Pancreas (tissue), 10 donors: ENCODE measurements around the gene TNS3. TPM values are rescaled to one million over a fixed set of nuclear protein-coding genes. Genes with fewer than 3 reads are reported as not detected.
A peak's percentile ranks its signal among the peaks of the same experiment; 100 is the strongest.

Experiments
- ATAC-seq, 4 donors: fragments of 200-7000 bp; cut with Tn5 transposase; one replicate each; pipeline versions ENCODE4 v1.8.0 to v1.9.1; 2020; ENCODE audit warnings: mild to moderate bottlenecking in 4 of 4, moderate library complexity in 4 of 4
- DNase-seq, 6 donors: peaks; one replicate each; pipeline ENCODE4 v3.0.0-alpha.2; 2020
- FAIRE-seq: peaks from 2 replicates; lab custom pipeline; 2012; peaks lifted over from hg19 to GRCh38; lab: Jason Lieb, UNC
- H3K27ac ChIP-seq, 4 donors: fragments of 200-600 bp; sonication (generic); 1 replicate in 3 of 4; 2 replicates in 1 of 4; pipeline versions ENCODE4 v1.5.0 to v1.8.0; 2020
- H3K27me3 ChIP-seq, 4 donors: fragments of 200-600 bp; one replicate each; pipeline ENCODE4 v1.8.0; 2021
- H3K36me3 ChIP-seq, 3 donors: fragments of 200-600 bp; sonication (generic) in 1 of 3; one replicate each; pipeline versions ENCODE4 v1.5.0 to v1.8.0; 2020 to 2021
- H3K4me1 ChIP-seq, 3 donors: fragments of 200-600 bp; one replicate each; pipeline ENCODE4 v1.8.0; 2021
- H3K4me3 ChIP-seq, 4 donors: fragments of 200-600 bp; sonication (generic) in 2 of 4; one replicate each; pipeline versions ENCODE4 v1.5.0 to v1.8.0; 2020 to 2021
- H3K9me3 ChIP-seq, 4 donors: fragments of 200-600 bp; one replicate each; pipeline ENCODE4 v1.8.0; 2021
- CTCF ChIP-seq, 4 donors: fragments of 200-600 bp; sonication (generic) in 3 of 4; IDR thresholded peaks; one replicate each; pipeline versions ENCODE4 v1.5.0 to v1.8.0; 2021; ENCODE audit warnings: antibody characterized with exemption in 4 of 4
- WGBS, 2 donors: extraction: QIAGEN DNeasy Blood & Tissue Kit; methylation state at CpG; one replicate each; pipeline ENCODE4 v1.1.7; 2013; 5-methylcytosine and 5-hydroxymethylcytosine counted together
- intact Hi-C, 3 donors: fragments of 100-400 bp; cut with DNase I; formaldehyde crosslinking; loops; one replicate each; pipeline versions ENCODE4 v1.11.1 to v1.14.2; 2022
- polyA plus RNA-seq, 2 donors: library from polyadenylated mRNA; stranded (reverse); fragments of 200-250 nt; gene quantifications; one replicate each; pipeline ENCODE4 v1.2.3, GENCODE V29; 2013
- total RNA-seq, 6 donors: library from RNA; stranded (reverse); fragmentation: NEBNext Ultra II Directional in 4 of 6; extraction: Animal tissue kit (Norgen Biotek cat#: 25700) in 4 of 6; gene quantifications; one replicate each; pipeline versions ENCODE4 v1.2.1 to v1.2.4, GENCODE V29; 2021 to 2023
- donor health status: healthy with polysubstance abuse.
- donor health status: DM: no; HTN: no; CAD: no; lungs with moderate emphysema.
- donor health status: DM: no; HTN: no; CAD: no.
- donor health status: control.
- donor health status: control.
- donor health status: Bipolar disorder and iron deficiency.
- donor health status: DM: yes; HTN: yes; CAD: no.
- donor health status: DM: no; HTN: no; CAD: no.
- donor health status: DM: no; HTN: no; CAD: no.
- donor health status: DM: yes; HTN: yes; CAD: no.

Gene TNS3
- total and polyA plus RNA-seq, 8 donors = 28.0 to 125 (median 91.2) TPM

- Histone ChIP-seq H3K27ac (peak overlapping the region in 3 of 4 donors; percentile 1 to 59 (median 22)), H3K9me3 (no peaks in the 10 kb centered on the region), H3K4me1 (peaks cover 24 to 46% (median 29%) of the 10 kb centered on the region in 3 donors), H3K4me3 (no peak overlapping the region), H3K27me3 (no peaks in the 10 kb centered on the region), H3K36me3 (no peaks in the 10 kb centered on the region)
- intact Hi-C loops = no loop called here
- FAIRE-seq = no peak
- no peak for DNase-seq
- WGBS, 2 donors = 65 to 69% methylated on average over 12 of the region's 12 CpGs
- ATAC-seq = peak in 2 of 4 donors; percentile 4 to 14
- TF ChIP-seq CTCF (IDR thresholded peaks at IDR 0.05) = no peak
Observed at GRCh38 chr7:47488201-47488968, 93.5 kb downstream of the TNS3 start.

GRCh38 chr7:47485640-47486435, 96.1 kb downstream of the TNS3 start:
- H3K4me3 ChIP-seq = no peak overlapping the region
- H3K27me3 ChIP-seq = no peaks in the 10 kb centered on the region
- intact Hi-C loops = no loop called here
- peak; percentile 83 to 93 (median 88) for ATAC-seq
- peak in 5 of 6 donors; percentile 88 to 96 (median 90) for DNase-seq
- TF ChIP-seq CTCF (IDR thresholded peaks at IDR 0.05) = no peak
- peaks cover 43 to 68% (median 49%) of the 10 kb centered on the region in 3 donors for H3K4me1 ChIP-seq
- no peaks in the 10 kb centered on the region for H3K9me3 ChIP-seq
- WGBS, 2 donors = 44 to 46% methylated on average over 9 of the region's 9 CpGs
- H3K36me3 ChIP-seq = no peaks in the 10 kb centered on the region
- peak overlapping the region; percentile 82 to 85 (median 84) for H3K27ac ChIP-seq
- FAIRE-seq = no peak

GRCh38 chr7:47484923-47485639, 96.8 kb downstream of the TNS3 start:
- intact Hi-C loops = no loop called here
- Histone ChIP-seq H3K4me1 (peaks cover 51 to 76% (median 56%) of the 10 kb centered on the region in 3 donors), H3K27ac (peak overlapping the region; percentile 82 to 85 (median 84)), H3K4me3 (no peak overlapping the region), H3K9me3 (no peaks in the 10 kb centered on the region), H3K27me3 (no peaks in the 10 kb centered on the region), H3K36me3 (no peaks in the 10 kb centered on the region)
- TF ChIP-seq CTCF (IDR thresholded peaks at IDR 0.05) = no peak
- DNase-seq (peak in 1 of 6 donors; percentile 44), ATAC-seq (peak; percentile 2 to 12 (median 9)), FAIRE-seq (no peak)
- 58 to 64% methylated on average over 17 of the region's 17 CpGs for WGBS, 2 donors

- no peak for FAIRE-seq
- Histone ChIP-seq H3K36me3 (no peaks in the 10 kb centered on the region), H3K4me1 (peaks cover 54 to 82% (median 60%) of the 10 kb centered on the region in 3 donors), H3K4me3 (no peak overlapping the region), H3K9me3 (no peaks in the 10 kb centered on the region), H3K27me3 (no peaks in the 10 kb centered on the region), H3K27ac (peak overlapping the region; percentile 82 to 85 (median 84))
- DNase-seq = no peak
- ATAC-seq = no peak
- WGBS, 2 donors = 92% methylated on average over 7 of the region's 7 CpGs
- intact Hi-C loops = no loop called here
- no peak for TF ChIP-seq CTCF (IDR thresholded peaks at IDR 0.05)
Observed at GRCh38 chr7:47484457-47484856, 97.5 kb downstream of the TNS3 start.
